Activated T-cell treated with anti-CD3 and anti-CD28 coated beads, Interleukin-2, amount 50 U/mL, for 1 hour (primary cell): ENCODE results near the gene FRMPD4.
"Not testable (repeated sequence)": the region's sequence is repeated elsewhere in the genome, so short reads cannot be mapped to it uniquely, and the experiment has no call there.

ENCODE experiments used
- DNase-seq: peaks from one replicate; pipeline ENCODE4 v3.0.0-alpha.2; 2020

Gene FRMPD4

DNA sequence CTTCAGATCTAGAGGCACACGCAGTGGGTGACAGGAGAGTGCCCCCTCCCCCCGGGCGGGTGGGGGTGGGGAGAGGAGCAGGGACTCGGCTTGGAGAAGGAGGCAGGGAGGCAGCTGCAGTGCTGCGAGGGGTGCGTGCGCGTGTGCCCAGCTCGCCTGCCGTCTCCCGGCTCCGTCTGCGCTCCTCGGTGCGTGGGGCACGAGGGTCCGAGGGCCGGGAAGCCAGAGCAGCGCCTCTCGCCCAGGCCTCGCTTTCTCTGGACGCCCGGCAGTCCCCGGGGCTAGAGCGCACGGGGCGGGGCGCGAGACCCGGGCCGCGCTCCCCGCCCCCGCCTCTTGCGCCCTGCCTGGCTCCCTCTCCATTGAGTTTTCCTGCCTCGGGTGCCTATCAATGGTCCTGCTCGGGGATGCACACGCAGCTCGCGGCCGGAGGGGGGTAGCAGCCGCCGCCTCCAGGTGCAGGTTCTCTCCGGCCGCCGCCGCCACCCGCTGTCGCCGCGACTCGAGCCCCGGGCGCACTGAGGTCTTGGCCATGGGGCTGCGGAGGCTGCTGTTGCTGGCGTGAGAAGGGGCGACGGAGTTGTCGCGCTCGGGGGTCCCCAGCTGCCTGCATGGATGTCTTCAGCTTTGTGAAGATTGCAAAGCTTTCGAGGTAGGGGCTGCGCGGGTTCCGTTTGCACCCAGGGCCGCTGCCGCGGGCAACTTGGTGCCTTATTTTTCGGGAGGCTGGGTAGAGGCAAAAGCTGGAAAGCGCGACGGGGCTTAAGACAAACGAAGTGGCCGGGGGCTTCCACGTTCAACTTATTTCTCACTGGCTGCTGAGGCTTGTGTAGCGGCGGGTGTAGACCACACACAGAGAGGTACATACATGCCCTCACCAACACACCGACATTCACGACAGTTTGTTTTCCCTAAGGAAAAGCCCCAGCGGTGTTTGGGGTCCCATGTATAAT lies at the start of gene FRMPD4:
Gene FRMPD4, plus strand, starts transcription at position 113 of the 953 bp plus-strand sequence. Its CDS starts 499 bp downstream, at position 612.
- DNase-seq = no peak

DNA sequence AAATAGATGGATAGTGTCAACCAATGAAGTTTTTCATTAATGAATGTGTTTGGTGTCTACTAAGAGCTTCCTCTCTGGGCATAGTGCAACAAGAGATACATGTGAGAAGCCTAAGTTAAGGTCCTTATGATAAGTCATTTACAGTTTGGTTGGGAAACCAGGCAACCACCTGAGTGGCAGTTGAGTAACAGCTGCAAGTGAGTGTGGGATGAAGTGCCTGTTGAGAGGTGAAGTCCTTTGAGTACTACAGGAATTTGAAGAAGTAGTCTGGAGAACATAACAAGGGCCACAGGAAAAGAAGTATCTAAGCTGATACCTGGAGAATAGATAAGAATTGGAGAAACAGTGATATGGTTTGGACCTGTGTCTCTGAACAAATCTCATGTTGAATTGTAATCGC lies 48.5 kb upstream of the FRMPD4 start:
- no peak for DNase-seq

DNA sequence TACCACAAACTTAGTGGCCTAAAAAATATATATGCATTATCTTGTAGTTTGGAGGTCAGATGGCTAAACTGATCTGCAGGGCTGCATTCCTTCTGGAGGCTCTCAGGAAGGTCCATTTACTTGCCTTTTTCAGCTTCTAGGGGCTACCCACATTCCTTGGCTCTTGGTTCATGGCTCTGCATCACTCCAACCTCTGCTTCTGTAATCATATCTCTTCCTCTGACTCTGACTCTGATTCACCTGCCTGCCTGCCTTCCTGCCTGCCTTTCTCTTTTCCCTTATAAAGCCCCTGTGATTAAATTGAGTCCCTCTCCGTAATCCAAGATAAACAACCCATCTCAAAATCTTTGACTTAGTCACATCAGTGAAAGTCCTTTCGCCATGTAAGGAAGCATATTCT lies 25.0 kb upstream of the FRMPD4 start:
- DNase-seq = no peak

DNA sequence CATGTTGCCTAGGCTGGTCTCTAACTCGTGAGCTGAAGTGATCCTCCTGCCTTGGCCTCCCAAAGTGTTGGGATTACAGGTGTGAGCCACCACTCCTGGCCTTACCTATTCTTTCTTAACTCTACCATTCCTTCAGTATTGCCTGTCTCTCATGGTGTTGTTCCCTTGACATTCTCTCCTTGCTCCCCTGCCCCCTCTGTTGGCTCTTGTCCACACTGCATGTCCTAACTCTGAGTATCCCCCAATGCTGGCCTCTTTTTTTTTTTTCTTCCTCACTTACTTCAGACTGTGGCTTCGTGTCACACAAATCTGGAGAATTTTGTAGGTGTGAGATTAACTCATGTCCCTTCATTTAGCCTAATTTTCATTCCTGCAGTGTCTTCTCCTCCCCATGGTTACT lies 22.9 kb upstream of the FRMPD4 start:
- DNase-seq = no peak

DNA sequence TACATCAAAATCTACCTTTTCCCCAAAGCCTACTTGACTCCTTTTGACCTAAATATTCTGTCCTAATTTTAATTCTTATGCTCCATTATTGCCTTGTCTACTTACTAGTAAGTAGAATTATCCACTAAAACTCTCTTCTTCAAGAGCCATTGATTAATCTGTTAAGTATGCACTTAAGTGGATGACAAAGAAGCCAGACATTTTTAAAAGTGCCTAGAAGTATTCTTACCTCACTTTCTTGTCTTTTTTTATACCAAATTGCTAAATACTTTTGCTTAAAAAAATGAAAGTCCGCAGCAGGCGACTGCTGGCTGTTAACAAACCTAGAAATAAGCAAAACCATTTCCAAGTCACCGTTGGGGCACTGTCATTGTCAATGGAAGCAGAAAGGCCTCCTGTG lies 20.1 kb upstream of the FRMPD4 start:
- DNase-seq = no peak

DNA sequence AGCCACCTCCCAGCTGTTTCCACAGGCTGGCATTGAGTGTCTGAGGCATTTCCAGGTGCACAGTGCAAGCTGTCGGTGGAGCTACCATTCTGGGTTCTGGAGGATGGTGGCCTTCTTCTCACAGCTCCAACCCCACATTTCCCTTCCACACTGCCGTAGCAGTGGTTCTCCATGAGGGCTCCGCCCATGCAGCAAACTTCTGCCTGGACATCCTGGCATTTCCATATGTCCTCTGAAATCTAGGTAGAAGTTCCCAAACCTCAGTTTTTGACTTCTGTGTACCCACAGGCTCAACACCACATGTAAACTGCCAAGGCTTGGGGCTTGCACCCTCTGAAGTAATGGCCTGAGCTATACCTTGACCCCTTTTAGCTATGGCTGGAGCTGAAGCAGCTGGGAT lies 10.3 kb upstream of the FRMPD4 start:
- DNase-seq = no peak

DNA sequence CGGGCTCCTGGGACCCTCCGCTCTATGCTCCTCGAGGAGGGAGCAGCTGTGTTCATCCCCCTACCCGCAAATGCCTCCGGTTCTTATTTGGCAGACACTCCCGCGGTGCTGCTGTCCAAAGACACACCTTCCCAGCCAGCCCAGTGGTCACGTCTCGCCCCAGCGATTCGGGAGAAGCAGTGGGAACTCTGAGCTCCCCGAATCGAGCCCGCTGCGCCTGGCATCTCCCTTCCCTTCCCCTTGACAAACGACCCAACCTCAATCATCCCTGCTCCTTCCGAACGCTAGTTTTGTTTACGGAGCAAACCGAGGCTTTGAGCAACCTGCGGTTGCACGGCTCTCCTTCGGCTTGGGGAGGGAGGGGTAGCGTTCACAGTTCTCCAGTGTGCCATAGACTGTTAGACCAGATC lies 317 bp upstream of the FRMPD4 start:
- no peak for DNase-seq

DNA sequence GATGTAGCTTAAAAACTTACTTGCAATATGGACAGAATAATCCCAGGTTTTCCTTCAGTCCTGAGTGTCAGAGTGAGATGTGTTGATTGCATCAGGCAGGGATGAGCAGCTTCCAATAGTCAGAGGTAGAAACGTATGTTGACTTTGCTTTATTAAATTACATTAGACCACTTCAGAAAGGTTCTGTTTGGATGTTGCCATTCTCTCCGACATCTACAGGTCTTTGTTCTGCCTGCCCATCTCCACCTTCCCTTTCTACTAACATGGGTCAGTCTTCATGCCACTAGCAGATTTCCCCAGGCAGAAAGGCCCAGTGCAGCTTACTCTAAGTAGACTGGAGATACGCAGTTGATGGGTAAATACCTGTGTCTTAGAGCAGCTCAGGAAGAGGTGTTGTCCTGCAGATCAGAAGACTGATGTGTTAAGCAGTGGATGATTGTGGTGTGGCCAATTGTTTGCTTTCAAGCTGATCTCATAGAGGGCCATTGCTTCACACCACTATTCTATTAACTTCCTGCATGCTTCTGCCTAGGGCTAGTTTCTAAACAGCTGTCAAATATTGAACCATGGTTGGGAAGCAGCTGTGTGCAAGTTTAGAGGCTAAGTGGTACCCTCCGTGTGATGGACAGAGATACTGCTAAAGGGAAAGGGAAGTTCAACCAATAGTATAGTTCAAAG lies 1.8 kb downstream of the FRMPD4 start:
- no peak for DNase-seq

DNA sequence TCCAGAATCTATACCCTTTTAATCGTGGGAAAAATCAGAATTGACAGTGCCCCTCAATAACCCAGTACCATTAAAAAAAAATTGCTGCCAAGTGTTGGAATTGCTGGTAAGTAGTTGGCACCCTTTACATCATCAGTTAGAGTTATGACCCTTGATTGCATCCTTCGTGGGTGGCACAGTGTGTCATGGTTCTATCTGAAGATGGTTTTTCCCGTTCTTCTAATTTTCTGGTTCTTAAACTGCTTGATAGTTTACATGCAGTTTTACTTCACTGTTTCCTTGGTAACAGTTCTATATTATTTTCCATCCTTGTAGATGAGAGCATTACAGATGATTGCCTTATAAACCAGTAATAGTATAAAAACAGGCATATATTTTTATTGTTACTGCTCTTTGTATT lies 3.2 kb downstream of the FRMPD4 start:
- no peak for DNase-seq

DNA sequence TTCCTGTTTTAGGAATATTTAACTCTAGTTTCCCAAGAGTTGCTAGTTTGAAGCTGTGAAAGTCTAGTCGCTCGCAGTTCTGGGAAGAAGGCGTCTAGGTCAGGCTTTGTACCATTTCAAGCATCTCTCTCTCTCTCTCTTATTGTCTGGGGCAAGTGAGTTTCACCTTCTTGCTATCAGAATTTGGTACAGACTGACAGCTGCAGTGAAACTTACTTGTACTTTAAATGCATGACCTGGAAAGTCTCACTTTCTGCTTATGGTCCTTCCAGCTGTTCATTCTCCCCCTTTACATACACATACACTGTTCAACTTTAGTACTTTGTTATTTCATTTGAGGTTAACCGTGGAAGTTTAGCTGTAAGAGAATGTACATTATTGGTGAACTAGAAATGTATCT lies 4.4 kb downstream of the FRMPD4 start:
- DNase-seq = no peak

DNA sequence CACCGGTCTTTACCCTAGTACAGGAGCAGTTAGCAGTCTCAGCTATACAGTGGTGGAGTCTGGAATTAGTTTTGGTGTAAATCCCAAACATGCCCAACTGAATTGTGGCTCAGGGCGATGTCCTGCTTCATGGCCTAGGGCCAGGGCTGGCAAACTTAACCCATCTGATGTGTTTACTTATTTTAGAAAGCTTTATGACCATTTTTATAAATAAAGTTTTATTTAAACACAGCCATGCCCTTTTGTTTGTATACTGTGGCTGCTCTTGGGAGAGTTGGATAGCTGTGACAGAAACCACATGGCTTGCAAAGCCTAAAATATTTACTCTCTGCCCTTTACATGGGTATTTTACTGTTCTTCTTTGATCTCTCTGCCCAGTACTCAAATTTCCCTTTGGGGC lies 7.1 kb downstream of the FRMPD4 start:
- DNase-seq = no peak

DNA sequence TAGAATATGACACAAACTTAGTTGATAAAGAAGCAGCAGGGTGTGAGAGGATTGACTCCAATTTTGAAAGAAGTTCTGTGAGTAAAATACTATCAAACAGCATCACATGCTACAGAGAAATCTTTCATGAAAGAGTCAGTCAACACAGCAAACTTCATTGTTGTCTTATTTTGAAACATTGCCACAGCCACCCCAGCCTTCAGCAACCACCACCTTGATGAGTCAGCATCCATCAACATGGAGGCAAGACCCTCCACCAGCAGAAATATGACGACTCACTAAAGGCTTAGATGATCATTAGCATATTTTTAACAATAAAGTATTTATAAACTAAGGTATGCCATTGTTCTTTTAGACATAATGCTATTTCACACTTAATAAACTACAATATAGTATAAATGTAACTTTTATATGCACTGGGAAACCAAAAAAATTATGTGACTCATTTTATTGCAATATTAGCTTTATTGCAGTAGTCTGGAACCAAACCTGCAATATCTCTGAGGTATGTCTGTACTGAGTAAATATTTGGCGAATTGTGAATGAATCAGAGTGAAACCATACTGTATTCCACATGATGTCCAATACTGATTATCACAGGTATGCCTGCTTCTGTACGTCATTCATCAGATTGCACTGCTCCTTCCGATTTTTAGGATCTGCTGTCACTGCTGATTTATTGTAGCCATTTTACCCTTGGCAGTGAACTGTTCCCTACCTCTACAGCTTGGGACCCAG lies 11.6 kb downstream of the FRMPD4 start:
- no peak for DNase-seq

DNA sequence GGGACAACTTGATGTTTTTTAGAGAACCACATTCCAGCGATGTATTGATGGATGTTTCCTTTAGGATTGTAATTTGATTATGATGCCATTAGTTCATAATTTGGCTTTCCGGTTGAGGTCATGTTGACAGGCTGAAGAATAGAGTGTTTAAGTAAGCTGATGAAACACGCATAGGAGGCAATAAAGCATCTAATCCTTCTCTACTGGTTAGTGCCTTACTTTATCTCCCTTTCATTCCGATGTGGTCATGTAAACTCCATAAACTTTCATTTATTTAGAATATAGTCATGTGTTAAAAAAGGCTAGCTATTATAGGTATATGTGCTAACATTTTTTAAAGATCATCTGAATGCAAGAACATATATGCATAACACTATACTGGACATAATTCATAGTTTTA lies 15.0 kb downstream of the FRMPD4 start:
- no peak for DNase-seq

DNA sequence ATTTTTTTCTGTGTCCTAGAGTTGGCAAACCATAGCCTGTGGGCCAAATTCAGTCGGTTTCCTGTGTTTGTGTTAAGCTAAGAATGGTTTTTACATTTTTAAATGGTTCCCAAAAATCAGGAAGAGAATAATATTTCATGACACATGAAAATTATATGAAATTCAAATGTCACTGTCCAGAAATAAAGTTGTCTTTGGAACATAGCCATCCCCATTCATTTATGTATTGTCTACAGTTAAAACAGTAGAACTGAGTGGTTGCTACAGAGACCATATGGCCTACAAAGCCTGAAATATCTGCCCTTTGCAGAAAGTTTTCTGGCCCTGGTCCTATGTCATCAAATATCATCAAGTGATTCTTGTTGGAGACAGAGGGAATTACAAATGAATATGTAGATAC lies 15.5 kb downstream of the FRMPD4 start:
- no peak for DNase-seq

DNA sequence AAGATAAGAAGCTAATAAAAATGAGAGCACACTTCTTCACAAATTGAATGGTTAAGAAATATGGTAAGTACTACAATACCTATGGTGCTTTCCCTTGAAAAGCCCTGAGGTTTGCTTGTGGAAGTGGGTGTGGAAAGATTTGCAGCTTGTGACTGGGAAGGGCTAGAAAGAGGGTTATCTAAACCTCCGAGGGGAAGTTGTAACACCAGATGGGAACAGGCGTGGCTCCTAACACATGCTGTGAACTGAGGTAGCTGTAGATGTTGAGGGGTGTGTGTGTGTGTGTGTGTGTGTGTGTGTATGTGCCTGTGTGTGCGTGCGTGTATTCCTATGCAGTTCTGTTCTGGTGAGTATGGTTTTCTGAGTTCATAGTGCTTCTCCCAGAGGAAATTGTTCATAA lies 21.5 kb downstream of the FRMPD4 start:
- no peak for DNase-seq

DNA sequence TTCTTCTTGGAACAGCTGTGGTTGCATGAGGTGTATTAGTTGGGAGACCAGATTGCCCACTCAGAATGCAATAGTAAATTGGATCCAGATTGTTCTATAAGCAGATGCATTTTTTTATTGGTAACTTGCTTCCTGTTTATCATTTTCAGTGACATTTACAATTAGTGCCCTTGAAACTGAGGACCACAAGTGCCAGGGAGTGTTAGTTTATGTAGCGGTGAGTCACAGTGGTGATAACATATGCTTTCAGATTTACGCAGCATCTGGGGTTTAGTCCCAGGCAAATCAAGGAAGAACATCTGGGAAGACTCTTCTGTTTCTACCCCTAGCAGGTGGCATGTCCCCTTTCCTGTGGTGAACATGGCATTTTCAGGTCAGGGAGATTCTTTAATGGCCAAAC lies 24.1 kb downstream of the FRMPD4 start:
- DNase-seq = no peak

DNA sequence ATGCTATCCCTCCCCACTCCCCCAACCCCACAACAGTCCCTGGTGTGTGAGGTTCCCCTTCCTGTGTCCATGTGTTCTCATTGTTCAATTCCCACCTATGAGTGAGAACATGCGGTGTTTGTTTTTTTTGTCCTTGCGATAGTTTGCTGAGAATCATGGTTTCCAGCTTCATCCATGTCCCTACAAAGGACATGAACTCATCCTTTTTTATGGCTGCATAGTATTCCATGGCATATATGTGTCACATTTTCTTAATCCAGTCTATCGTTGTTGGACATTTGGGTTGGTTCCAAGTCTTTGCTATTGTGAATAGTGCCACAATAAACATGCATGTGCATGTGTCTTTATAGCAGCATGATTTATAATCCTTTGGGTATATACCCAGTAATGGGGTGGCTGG lies 25.9 kb downstream of the FRMPD4 start:
- DNase-seq = not testable (repeated sequence)

DNA sequence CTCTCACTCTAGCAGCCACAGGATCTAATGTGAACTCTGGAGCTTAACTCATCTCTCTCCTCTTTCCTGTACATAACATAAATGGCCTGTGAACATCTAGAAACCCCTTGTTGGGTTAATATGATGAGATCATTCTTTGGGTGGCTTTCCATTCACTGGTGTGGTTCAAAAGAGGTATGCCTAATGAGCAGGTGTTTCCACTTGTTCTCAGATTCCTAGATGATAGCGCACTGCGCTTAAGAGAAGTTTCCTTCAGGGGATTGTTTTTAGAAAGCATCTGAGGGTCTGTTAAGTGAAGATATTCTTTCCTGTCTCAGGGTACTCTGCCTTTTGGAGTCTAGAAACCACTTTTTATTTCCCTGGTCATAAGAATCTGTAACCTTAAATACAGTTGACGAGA lies 32.5 kb downstream of the FRMPD4 start:
- no peak for DNase-seq

DNA sequence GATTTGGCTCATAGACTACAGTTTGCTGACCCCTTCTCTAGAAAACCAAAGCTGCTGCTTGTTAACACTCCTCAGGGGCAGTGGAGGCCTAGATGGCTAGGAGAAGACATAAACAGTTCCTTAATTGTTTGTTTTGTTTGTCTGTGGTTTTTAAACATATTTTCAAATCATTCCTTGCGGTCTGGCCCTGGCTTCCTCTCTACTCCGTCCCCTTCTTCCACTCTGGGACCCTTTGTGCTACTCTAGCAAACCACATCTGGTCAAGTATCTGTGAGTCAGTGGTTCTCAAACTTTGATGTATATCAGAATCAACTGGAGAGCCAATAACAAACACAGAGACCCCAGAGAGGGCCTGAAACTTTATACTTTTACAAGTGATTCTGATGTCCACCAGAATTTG lies 36.1 kb downstream of the FRMPD4 start:
- no peak for DNase-seq

DNA sequence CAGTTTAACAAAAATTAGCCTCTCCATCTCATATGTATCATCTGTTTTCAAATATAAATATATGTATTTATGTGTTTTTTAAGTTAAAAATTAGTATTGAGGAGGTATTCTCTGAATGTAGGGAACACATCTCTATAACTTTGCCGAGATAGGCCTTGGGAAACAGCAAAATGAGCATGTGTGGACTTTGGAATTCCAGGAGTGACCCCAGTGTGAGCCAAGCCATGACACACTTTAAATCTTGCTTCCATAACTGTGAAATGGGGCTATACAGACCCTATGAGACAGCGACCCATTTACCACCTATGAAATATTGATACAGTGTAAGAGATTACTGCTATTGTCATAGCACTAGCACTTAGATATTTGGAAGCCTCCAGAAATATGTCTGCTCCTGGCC lies 58.8 kb downstream of the FRMPD4 start:
- DNase-seq = no peak

DNA sequence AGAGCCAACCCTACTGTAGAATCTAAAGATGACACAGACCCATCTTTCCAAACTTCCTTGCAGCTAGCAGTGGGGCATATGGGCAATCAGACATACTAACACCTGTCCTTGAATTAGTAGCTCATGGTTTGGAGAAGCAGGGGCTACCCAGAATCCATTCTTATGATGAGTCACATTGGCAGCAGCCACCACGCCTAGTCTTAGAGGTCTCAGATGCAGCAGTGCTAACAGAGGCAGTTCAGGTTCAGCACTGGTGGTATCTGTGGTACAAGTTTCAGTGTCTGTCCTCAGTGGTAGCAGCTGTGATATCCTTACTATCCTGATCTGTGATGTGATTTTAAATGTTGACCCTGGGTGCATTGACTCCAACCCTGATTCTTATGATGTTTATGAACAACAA lies 68.1 kb downstream of the FRMPD4 start:
- no peak for DNase-seq

DNA sequence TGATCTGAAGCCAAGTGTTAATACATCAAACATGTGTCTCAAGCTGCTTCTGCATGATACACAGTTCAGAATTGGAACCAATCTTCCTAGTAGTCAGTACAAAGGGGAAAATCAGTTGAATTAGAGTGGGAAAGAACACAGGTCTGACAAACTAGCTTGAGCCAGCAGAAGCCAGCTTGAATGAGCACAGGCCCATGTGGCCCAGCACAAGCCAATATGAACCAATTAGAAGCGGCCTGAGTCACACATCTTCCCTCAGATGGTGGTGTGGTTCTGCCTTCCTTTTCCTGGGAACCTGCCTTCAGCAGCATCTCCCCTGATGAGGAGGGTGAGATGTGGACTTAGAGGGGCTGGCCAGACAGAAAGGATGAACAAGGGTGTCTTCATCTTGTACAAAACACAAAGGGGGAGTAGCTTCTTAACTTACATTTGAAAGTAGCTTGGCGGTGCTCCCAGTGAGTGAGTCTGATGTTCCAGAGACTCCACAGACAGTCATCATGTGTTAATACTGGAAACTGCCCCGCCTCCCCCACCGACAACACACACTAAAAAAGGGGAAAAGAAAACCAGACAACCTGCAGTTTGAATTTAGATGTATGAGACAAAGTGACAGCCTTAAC lies 72.0 kb downstream of the FRMPD4 start:
- DNase-seq = no peak

DNA sequence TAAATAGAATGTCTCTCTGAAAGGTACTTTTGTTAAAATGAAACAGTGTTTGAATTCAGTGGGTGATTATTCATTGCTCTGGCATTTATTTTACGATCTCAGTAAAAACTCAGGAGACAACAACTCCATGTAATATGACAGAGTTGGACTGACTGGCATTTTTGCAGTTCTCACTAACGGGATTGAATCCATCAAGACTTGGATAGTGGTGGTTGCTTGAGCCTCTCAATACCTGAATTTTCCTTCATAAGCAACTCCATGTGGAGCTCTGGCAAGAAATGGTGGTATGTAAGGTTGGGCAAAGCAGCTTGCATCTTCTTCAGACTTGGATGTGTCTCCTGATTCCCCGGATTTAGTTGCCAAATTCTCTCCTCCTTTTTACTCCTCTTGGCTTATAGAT lies 72.7 kb downstream of the FRMPD4 start:
- DNase-seq = no peak
